OCI-LY7 (cell line): ENCODE measurements around the gene PRAMEF4.
"Not testable (repeated sequence)": the region's sequence is repeated elsewhere in the genome, so short reads cannot be mapped to it uniquely, and the experiment has no call there.

Source experiments
- EZH2phosphoT487 ChIP-seq: fragments of 200-600 bp; sonication (generic); IDR thresholded peaks from 2 replicates; pipeline ENCODE4 v1.6.1; 2018; ENCODE audit warnings: low read depth, borderline replicate concordance, mild to moderate bottlenecking, mixed run types, antibody characterized with exemption, low read length, moderate library complexity, mixed read lengths
- TF ChIP-seq, protein P1 (sequence below): fragments of 200-600 bp; sonication (generic); conservative IDR thresholded peaks from 2 replicates; pipeline ENCODE4 v1.5.1; 2014; ENCODE audit warnings: mild to moderate bottlenecking, antibody characterized with exemption, low read length, moderate library complexity, mixed read lengths

DNA sequence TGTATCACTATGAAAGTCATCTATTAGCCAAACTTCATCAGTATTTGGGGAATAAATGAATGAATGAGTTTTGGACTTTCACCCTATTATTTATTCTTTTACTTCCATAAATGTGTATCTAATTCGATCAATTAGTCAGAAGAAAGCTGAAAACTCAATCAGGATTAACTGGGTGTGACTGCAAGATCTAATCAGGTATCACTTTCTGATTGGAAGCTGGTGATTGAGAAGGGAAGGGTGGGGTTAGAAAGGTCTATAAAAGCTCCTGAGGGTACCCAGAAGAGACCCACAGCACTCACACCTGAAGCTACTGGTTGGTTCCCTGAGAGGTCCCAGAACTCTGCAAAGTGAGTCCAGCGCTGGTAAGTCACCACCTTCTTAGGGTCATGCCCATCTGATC is 29.2 kb downstream of the PRAMEF4 start, which contains the start of gene PRAMEF2:
- TF ChIP-seq, protein P1, sequence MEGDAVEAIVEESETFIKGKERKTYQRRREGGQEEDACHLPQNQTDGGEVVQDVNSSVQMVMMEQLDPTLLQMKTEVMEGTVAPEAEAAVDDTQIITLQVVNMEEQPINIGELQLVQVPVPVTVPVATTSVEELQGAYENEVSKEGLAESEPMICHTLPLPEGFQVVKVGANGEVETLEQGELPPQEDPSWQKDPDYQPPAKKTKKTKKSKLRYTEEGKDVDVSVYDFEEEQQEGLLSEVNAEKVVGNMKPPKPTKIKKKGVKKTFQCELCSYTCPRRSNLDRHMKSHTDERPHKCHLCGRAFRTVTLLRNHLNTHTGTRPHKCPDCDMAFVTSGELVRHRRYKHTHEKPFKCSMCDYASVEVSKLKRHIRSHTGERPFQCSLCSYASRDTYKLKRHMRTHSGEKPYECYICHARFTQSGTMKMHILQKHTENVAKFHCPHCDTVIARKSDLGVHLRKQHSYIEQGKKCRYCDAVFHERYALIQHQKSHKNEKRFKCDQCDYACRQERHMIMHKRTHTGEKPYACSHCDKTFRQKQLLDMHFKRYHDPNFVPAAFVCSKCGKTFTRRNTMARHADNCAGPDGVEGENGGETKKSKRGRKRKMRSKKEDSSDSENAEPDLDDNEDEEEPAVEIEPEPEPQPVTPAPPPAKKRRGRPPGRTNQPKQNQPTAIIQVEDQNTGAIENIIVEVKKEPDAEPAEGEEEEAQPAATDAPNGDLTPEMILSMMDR: not testable (repeated sequence)
- not testable (repeated sequence) for TF ChIP-seq EZH2phosphoT487
